C4-2B (cell line): Measurements from ENCODE around the gene SDF2.

ENCODE experiments used
- ZFX ChIP-seq: fragments of 450-650 bp; IDR thresholded peaks from 2 replicates; pipeline ENCODE4 v1.6.1; 2017
- TF ChIP-seq, protein P1 (sequence below): fragments of 450-650 bp; conservative IDR thresholded peaks from 2 replicates; pipeline ENCODE4 v1.5.1; 2017; ENCODE audit warnings: mild to moderate bottlenecking

DNA sequence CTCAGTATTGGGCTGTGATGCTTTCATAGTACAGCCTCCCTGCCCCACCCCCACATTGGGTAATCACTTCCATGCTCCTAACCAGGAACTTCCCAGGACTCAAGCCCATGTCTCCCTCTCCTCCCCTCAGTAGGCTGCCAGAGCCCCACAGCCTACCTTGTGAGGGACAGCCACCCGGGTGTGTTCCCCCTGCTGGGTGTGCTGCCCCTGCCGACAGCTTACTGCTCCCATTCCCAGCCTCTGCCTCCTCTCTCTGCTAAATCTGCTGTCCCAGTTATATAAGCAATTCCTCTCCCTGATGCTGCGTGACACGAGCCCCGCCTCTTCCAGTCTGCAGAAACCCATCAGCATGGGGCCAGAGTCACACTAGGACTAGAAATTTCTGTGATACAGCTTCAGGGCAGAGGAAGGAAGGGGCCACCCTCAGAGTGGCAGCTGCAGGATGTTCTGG is 47.8 kb downstream of the SDF2 start, which contains the start of gene RSKR:
- TF ChIP-seq, protein P1, sequence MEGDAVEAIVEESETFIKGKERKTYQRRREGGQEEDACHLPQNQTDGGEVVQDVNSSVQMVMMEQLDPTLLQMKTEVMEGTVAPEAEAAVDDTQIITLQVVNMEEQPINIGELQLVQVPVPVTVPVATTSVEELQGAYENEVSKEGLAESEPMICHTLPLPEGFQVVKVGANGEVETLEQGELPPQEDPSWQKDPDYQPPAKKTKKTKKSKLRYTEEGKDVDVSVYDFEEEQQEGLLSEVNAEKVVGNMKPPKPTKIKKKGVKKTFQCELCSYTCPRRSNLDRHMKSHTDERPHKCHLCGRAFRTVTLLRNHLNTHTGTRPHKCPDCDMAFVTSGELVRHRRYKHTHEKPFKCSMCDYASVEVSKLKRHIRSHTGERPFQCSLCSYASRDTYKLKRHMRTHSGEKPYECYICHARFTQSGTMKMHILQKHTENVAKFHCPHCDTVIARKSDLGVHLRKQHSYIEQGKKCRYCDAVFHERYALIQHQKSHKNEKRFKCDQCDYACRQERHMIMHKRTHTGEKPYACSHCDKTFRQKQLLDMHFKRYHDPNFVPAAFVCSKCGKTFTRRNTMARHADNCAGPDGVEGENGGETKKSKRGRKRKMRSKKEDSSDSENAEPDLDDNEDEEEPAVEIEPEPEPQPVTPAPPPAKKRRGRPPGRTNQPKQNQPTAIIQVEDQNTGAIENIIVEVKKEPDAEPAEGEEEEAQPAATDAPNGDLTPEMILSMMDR = no peak
- TF ChIP-seq ZFX = no peak
